ENCODE measurements around the gene MAPK14. TPM values are rescaled to one million over a fixed set of nuclear protein-coding genes. Genes with fewer than 3 reads are reported as not detected.
A peak's percentile ranks its signal among the peaks of the same experiment; 100 is the strongest.

Gene MAPK14
- total and polyA plus RNA-seq, 9 of the 15 experiments (the other 6 are each of a cell fraction or from before 2014, with no cell fraction given): 8.8 to 62.7 (median 35.5) TPM

DNA sequence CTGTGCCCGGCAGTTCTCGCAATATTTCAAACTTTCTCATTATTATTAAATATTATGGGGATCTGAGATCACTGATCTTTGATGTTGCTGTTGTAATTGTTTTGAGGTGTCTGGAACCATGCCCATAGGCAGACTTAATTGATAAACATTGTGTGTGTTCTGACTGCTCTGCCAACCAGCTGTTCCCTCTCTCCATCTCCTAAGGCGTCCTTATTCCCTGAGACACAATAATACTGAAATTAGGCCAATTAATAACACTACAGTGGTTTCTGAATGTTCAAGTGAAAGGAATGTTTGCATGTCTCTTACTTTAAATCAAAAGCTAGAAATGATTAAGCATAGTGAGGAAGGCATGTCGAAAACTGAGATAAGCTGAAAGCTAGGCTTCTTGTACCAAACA, 7.6 kb downstream of the MAPK14 start (continued):
- TF ChIP-seq KDM2B (CRISPR knock-in tag; IDR thresholded peaks at IDR 0.05): no peak
- TF ChIP-seq, protein P1, sequence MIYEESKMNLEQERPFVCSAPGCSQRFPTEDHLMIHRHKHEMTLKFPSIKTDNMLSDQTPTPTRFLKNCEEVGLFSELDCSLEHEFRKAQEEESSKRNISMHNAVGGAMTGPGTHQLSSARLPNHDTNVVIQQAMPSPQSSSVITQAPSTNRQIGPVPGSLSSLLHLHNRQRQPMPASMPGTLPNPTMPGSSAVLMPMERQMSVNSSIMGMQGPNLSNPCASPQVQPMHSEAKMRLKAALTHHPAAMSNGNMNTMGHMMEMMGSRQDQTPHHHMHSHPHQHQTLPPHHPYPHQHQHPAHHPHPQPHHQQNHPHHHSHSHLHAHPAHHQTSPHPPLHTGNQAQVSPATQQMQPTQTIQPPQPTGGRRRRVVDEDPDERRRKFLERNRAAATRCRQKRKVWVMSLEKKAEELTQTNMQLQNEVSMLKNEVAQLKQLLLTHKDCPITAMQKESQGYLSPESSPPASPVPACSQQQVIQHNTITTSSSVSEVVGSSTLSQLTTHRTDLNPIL (CRISPR knock-in tag; IDR thresholded peaks at IDR 0.05): no peak
- no peak for TF ChIP-seq CBFA2T2 (conservative IDR thresholded peaks at IDR 0.05)

DNA sequence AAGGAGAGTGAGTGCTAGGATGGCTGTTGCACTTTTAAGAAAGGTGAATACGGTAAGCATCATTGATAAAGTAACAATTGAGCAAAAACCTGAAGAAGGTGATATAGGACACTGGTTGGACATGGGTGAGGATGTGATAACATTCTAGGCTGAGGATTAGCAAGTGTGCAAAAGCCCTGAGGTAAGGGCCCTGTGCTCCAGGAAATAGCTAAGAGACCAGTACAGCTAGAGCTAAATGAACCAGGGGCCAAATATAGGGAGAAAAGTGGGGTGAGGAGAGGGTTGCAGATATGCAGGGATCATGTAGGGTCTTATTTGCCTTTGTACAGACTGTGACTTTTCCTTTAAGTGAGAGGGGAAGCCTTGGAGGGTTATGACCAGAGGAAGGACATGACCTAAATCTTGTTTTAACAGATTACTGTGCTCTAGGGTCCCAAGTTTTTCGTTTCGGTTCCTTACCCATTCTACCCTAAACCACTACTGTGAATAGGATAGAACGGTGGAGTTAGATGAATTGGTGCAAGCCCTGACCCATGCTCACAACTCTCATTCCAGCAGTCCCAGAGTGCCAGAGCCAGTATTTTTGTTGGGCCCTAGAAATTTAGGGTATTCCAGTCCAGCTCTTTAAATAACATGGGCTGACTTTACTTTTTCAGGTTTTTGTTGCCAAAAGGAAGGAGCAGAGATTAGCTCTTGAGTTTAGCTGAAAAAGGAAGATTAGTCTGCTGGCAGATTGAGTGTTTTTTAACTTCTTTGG, 10.7 kb downstream of the MAPK14 start:
- in situ Hi-C loops (cut with MboI) (no loop called here), intact Hi-C loops (cut with micrococcal nuclease) (no loop called here)
- 56% methylated on average over 4 of the region's 4 CpGs for WGBS (ENCODE audit: insufficient coverage, low coverage, missing lambda C conversion rate)
- TF ChIP-seq HNRNPLL (IDR thresholded peaks at IDR 0.05; ENCODE audit: low read depth, low read length, poor library complexity, severe bottlenecking): peak; percentile 72
- TF ChIP-seq TRIM24 (IDR thresholded peaks at IDR 0.05): no peak
- TF ChIP-seq GABPA (tag; conservative IDR thresholded peaks at IDR 0.05; ENCODE audit: low read depth): no peak
- Histone ChIP-seq H3K4me2 (ENCODE audit: insufficient read depth, low read length) (no peak overlapping the region), H3K9me1 (ENCODE audit: control insufficient read depth, insufficient read depth, low read length) (no peaks in the 10 kb centered on the region), H3K27ac (ENCODE audit: extremely low read depth, low read depth, low read length) (no peak overlapping the region), H3K27me3 (ENCODE audit: control insufficient read depth in 2 of 2, insufficient read depth in 2 of 2, low read length in 2 of 2) (no peaks in the 10 kb centered on the region), H3K9ac (ENCODE audit: insufficient read depth in 1 of 2, low read depth in 2 of 2, low read length in 2 of 2) (no peak overlapping the region), H3K4me1 (replicated peaks in 1 of 2; ENCODE audit: control insufficient read depth in 2 of 2, insufficient read depth in 2 of 2, low read length in 2 of 2) (peaks cover 3 to 12% of the 10 kb centered on the region in 2 experiments; a peak in 3 of 5 replicates), H3K36me3 (ENCODE audit: control insufficient read depth, insufficient read depth, low read length) (no peaks in the 10 kb centered on the region; the same call in 2 of the 3 replicates), H3K79me2 (ENCODE audit: control insufficient read depth, insufficient read depth, low read length) (peaks cover 89% of the 10 kb centered on the region), H4K20me1 (replicated peaks; ENCODE audit: control insufficient read depth, insufficient read depth, low read length) (peaks cover 22% of the 10 kb centered on the region), H3K4me3 (no peak overlapping the region), H3K9me3 (replicated peaks; ENCODE audit: control insufficient read depth, insufficient read depth, low read depth, low read length) (no peaks in the 10 kb centered on the region), H2AFZ (ENCODE audit: low read depth, low read length) (no peak overlapping the region)
- ATAC-seq: peak; percentile 59
- FAIRE-seq: peak; percentile 60
- no TSS peak for BruUV-seq (replicated peaks)
- CTCF ChIA-PET (ENCODE audit: low intra/inter-chr PET ratio): no interaction called here
- POLR2A ChIA-PET: interaction anchor here (0.6 to 2.6 kb wide), 5 partner anchors 8 to 150 kb away, joined by 3 to 37 read pairs (median 5); partner anchors contain the start of gene MAPK14
- DNase-seq (ENCODE audit: extremely low read depth in 1 of 4, low spot score in 3 of 4): no peak
